ENCODE measurements around the gene THAP8. TPM values are rescaled to one million over a fixed set of nuclear protein-coding genes. Genes with fewer than 3 reads are reported as not detected.

Gene THAP8
- total and polyA plus RNA-seq, 2 of the 13 experiments (the other 11 are each of a cell fraction or from before 2014, with no cell fraction given): 1.7 to 3.7 TPM

GRCh38 chr19:36054119-36054732 lies at the start of gene THAP8 (continued):
- TF ChIP-seq, protein P1, sequence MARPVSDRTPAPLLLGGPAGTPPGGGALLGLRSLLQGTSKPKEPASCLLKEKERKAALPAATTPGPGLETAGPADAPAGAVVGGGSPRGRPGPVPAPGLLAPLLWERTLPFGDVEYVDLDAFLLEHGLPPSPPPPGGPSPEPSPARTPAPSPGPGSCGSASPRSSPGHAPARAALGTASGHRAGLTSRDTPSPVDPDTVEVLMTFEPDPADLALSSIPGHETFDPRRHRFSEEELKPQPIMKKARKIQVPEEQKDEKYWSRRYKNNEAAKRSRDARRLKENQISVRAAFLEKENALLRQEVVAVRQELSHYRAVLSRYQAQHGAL (CRISPR knock-in tag; IDR thresholded peaks at IDR 0.05; ENCODE audit: not compliant biosample characterization): peak; percentile 30
- TF ChIP-seq CBX2 (IDR thresholded peaks at IDR 0.05; ENCODE audit: low read depth, low read length) (no peak), CBX2 (CRISPR knock-in tag; IDR thresholded peaks at IDR 0.05; ENCODE audit: low read depth) (no peak), NFIB (CRISPR knock-in tag; IDR thresholded peaks at IDR 0.05; ENCODE audit: borderline replicate concordance) (no peak), SNAPC4 (CRISPR knock-in tag; IDR thresholded peaks at IDR 0.05) (peak; percentile 94), FOSL1 (CRISPR knock-in tag; IDR thresholded peaks at IDR 0.05; ENCODE audit: borderline replicate concordance) (no peak), TBP (CRISPR knock-in tag; IDR thresholded peaks at IDR 0.05) (no peak), CCDC6 (CRISPR knock-in tag; IDR thresholded peaks at IDR 0.05) (peak; percentile 26; the same call in 1 of the 2 replicates), SMARCE1 (IDR thresholded peaks at IDR 0.05; ENCODE audit: borderline replicate concordance) (no peak), ZNF792 (CRISPR knock-in tag; IDR thresholded peaks at IDR 0.05) (peak; percentile 60; the same call in 1 of the 2 replicates), SRSF1 (optimal IDR thresholded peaks at IDR 0.05; ENCODE audit: low read depth, low read length) (peak; percentile 24), SP2 (CRISPR knock-in tag; IDR thresholded peaks at IDR 0.05) (no peak)
- TF ChIP-seq, protein P2, sequence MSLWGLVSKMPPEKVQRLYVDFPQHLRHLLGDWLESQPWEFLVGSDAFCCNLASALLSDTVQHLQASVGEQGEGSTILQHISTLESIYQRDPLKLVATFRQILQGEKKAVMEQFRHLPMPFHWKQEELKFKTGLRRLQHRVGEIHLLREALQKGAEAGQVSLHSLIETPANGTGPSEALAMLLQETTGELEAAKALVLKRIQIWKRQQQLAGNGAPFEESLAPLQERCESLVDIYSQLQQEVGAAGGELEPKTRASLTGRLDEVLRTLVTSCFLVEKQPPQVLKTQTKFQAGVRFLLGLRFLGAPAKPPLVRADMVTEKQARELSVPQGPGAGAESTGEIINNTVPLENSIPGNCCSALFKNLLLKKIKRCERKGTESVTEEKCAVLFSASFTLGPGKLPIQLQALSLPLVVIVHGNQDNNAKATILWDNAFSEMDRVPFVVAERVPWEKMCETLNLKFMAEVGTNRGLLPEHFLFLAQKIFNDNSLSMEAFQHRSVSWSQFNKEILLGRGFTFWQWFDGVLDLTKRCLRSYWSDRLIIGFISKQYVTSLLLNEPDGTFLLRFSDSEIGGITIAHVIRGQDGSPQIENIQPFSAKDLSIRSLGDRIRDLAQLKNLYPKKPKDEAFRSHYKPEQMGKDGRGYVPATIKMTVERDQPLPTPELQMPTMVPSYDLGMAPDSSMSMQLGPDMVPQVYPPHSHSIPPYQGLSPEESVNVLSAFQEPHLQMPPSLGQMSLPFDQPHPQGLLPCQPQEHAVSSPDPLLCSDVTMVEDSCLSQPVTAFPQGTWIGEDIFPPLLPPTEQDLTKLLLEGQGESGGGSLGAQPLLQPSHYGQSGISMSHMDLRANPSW (CRISPR knock-in tag; IDR thresholded peaks at IDR 0.05; ENCODE audit: borderline replicate concordance): peak; percentile 22; the same call in 1 of the 2 replicates
- TF ChIP-seq, protein P3, sequence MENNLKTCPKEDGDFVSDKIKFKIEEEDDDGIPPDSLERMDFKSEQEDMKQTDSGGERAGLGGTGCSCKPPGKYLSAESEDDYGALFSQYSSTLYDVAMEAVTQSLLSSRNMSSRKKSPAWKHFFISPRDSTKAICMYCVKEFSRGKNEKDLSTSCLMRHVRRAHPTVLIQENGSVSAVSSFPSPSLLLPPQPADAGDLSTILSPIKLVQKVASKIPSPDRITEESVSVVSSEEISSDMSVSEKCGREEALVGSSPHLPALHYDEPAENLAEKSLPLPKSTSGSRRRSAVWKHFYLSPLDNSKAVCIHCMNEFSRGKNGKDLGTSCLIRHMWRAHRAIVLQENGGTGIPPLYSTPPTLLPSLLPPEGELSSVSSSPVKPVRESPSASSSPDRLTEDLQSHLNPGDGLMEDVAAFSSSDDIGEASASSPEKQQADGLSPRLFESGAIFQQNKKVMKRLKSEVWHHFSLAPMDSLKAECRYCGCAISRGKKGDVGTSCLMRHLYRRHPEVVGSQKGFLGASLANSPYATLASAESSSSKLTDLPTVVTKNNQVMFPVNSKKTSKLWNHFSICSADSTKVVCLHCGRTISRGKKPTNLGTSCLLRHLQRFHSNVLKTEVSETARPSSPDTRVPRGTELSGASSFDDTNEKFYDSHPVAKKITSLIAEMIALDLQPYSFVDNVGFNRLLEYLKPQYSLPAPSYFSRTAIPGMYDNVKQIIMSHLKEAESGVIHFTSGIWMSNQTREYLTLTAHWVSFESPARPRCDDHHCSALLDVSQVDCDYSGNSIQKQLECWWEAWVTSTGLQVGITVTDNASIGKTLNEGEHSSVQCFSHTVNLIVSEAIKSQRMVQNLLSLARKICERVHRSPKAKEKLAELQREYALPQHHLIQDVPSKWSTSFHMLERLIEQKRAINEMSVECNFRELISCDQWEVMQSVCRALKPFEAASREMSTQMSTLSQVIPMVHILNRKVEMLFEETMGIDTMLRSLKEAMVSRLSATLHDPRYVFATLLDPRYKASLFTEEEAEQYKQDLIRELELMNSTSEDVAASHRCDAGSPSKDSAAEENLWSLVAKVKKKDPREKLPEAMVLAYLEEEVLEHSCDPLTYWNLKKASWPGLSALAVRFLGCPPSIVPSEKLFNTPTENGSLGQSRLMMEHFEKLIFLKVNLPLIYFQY (CRISPR knock-in tag; IDR thresholded peaks at IDR 0.05; ENCODE audit: borderline replicate concordance): peak; percentile 80; the same call in 1 of the 2 replicates
- TF ChIP-seq, protein P4, sequence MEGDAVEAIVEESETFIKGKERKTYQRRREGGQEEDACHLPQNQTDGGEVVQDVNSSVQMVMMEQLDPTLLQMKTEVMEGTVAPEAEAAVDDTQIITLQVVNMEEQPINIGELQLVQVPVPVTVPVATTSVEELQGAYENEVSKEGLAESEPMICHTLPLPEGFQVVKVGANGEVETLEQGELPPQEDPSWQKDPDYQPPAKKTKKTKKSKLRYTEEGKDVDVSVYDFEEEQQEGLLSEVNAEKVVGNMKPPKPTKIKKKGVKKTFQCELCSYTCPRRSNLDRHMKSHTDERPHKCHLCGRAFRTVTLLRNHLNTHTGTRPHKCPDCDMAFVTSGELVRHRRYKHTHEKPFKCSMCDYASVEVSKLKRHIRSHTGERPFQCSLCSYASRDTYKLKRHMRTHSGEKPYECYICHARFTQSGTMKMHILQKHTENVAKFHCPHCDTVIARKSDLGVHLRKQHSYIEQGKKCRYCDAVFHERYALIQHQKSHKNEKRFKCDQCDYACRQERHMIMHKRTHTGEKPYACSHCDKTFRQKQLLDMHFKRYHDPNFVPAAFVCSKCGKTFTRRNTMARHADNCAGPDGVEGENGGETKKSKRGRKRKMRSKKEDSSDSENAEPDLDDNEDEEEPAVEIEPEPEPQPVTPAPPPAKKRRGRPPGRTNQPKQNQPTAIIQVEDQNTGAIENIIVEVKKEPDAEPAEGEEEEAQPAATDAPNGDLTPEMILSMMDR (CRISPR knock-in tag; IDR thresholded peaks at IDR 0.05): peak; percentile 59
